ENCODE results near the gene DIO3.

DIO3 gene

GRCh38 chr14:101581806-101582205, 20.5 kb downstream of the DIO3 start:
- no peaks in the 10 kb centered on the region for H3K27me3 ChIP-seq (ENCODE audit: control insufficient read depth, insufficient read depth, low read length)
- no peaks in the 10 kb centered on the region for H3K9me3 ChIP-seq (ENCODE audit: control insufficient read depth, low read length)
- no peaks in the 10 kb centered on the region for H3K4me1 ChIP-seq (ENCODE audit: control insufficient read depth, insufficient read depth, low read length)
- no peak overlapping the region for H3K9ac ChIP-seq (ENCODE audit: low read length)
- no peaks in the 10 kb centered on the region for H3K36me3 ChIP-seq (ENCODE audit: control insufficient read depth, insufficient read depth, low read length)
- no peak overlapping the region for H3K4me3 ChIP-seq (ENCODE audit: low read length)

DNA sequence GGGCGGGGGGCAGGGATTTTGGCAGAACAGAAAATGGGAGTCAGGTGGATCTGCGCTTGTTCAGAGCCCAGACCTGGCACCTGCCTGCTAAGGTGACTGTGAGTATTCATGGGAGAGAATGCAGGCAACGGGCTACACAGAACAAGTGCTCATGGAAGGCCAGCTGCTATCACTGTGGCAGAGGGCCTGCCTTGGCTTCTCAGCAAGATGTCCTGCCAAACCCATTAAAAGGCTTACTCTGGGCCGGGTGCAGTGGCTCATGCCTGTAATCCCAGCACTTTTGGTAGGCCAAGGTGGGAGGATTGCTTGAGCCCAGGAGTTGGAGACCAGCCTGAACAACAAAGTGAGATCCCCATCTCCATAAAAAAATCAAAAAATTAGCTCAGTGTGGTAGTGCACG, 21.0 kb downstream of the DIO3 start:
- H3K4me1 ChIP-seq (ENCODE audit: control insufficient read depth, insufficient read depth, low read length) = no peaks in the 10 kb centered on the region
- H3K9me3 ChIP-seq (ENCODE audit: control insufficient read depth, low read length) = no peaks in the 10 kb centered on the region
- H3K27me3 ChIP-seq (ENCODE audit: control insufficient read depth, insufficient read depth, low read length) = no peaks in the 10 kb centered on the region
- no peak overlapping the region for H3K4me3 ChIP-seq (ENCODE audit: low read length)
- no peaks in the 10 kb centered on the region for H3K36me3 ChIP-seq (ENCODE audit: control insufficient read depth, insufficient read depth, low read length)
- no peak overlapping the region for H3K9ac ChIP-seq (ENCODE audit: low read length)

GRCh38 chr14:101583006-101583714, 21.9 kb downstream of the DIO3 start:
- H3K36me3 ChIP-seq (ENCODE audit: control insufficient read depth, insufficient read depth, low read length) = no peaks in the 10 kb centered on the region
- H3K9me3 ChIP-seq (ENCODE audit: control insufficient read depth, low read length) = no peaks in the 10 kb centered on the region
- no peak overlapping the region for H3K4me3 ChIP-seq (ENCODE audit: low read length)

DNA sequence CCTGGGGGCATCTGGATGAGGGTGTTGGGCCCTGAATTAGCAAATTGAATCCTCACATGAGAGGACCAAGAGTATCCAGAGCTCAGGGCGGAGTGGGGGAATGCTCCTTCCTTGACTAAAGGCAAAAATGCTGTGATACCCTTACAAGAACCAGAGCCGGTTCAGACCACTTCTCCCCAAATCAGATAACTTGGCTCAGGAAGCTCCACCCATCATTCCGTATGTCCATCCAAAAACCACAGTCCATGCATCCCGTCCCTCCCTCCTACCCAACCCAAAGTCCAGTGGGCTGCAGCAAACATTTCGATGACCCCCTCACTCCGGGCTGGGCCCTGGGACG, 22.4 kb downstream of the DIO3 start:
- H3K4me3 ChIP-seq (ENCODE audit: low read length) = no peak overlapping the region
- H3K27me3 ChIP-seq (ENCODE audit: control insufficient read depth, insufficient read depth, low read length) = no peaks in the 10 kb centered on the region
- H3K4me1 ChIP-seq (ENCODE audit: control insufficient read depth, insufficient read depth, low read length) = no peaks in the 10 kb centered on the region
- H3K9ac ChIP-seq (ENCODE audit: low read length) = no peak overlapping the region
- no peaks in the 10 kb centered on the region for H3K9me3 ChIP-seq (ENCODE audit: control insufficient read depth, low read length)
- H3K36me3 ChIP-seq (ENCODE audit: control insufficient read depth, insufficient read depth, low read length) = no peaks in the 10 kb centered on the region

More at GRCh38 chr14:101583006-101583714, 21.9 kb downstream of the DIO3 start:
- no peaks in the 10 kb centered on the region for H3K27me3 ChIP-seq (ENCODE audit: control insufficient read depth, insufficient read depth, low read length)
- no peaks in the 10 kb centered on the region for H3K4me1 ChIP-seq (ENCODE audit: control insufficient read depth, insufficient read depth, low read length)
- H3K9ac ChIP-seq (ENCODE audit: low read length) = no peak overlapping the region

DNA sequence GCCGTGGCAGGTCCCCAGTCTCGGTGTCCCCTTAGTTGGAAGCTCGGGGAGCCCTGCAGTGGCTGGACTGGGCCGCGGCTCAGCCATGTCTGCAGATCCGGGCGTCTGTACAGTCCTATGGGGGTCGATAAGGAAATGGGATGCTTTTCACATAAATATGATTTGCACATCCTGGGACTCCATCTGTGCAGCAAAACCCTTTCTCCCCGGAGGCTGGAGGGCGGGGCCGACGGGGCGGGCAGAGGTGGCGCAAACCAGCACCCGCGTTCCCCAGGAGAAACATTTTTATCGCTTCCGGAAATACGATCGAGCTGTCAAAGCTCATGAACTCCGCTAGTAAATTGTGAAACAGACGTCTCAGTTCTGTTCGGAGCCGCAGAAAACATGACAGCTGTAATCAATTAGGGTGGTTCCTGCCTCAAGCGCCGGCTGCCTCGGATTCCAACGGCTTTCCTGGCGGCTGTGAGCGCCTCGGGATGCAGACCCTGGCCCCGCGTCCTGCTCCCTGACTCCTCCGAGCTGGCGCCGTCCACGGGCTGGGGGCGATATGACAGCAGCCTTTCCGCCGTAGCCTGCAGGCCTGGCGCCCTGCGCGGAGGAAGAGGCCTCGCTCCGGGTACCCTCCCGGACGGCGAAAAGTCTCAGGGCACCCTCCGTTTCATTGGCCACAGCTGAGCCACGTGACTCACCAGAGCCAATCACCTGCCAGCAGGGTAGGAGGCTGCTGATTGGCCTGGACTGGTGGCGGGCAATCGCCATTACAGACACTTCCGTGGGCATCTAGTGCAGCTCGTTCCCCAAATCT, 23.0 kb downstream of the DIO3 start:
- Histone ChIP-seq H3K4me1 (ENCODE audit: control insufficient read depth, insufficient read depth, low read length) (no peaks in the 10 kb centered on the region), H3K9me3 (ENCODE audit: control insufficient read depth, low read length) (no peaks in the 10 kb centered on the region), H3K27me3 (ENCODE audit: control insufficient read depth, insufficient read depth, low read length) (no peaks in the 10 kb centered on the region), H3K4me3 (ENCODE audit: low read length) (no peak overlapping the region), H3K9ac (ENCODE audit: low read length) (no peak overlapping the region), H3K36me3 (ENCODE audit: control insufficient read depth, insufficient read depth, low read length) (no peaks in the 10 kb centered on the region)

- H3K4me3 ChIP-seq (ENCODE audit: low read length) = no peak overlapping the region
- H3K4me1 ChIP-seq (ENCODE audit: control insufficient read depth, insufficient read depth, low read length) = no peaks in the 10 kb centered on the region
- no peaks in the 10 kb centered on the region for H3K9me3 ChIP-seq (ENCODE audit: control insufficient read depth, low read length)
- no peak overlapping the region for H3K9ac ChIP-seq (ENCODE audit: low read length)
- H3K27me3 ChIP-seq (ENCODE audit: control insufficient read depth, insufficient read depth, low read length) = no peaks in the 10 kb centered on the region
- no peaks in the 10 kb centered on the region for H3K36me3 ChIP-seq (ENCODE audit: control insufficient read depth, insufficient read depth, low read length)
Measured at GRCh38 chr14:101585211-101585610, 23.9 kb downstream of the DIO3 start.

- Histone ChIP-seq H3K4me1 (ENCODE audit: control insufficient read depth, insufficient read depth, low read length) (no peaks in the 10 kb centered on the region), H3K9me3 (ENCODE audit: control insufficient read depth, low read length) (no peaks in the 10 kb centered on the region), H3K36me3 (ENCODE audit: control insufficient read depth, insufficient read depth, low read length) (no peaks in the 10 kb centered on the region), H3K9ac (ENCODE audit: low read length) (no peak overlapping the region), H3K4me3 (ENCODE audit: low read length) (no peak overlapping the region), H3K27me3 (ENCODE audit: control insufficient read depth, insufficient read depth, low read length) (no peaks in the 10 kb centered on the region)
Measured at GRCh38 chr14:101586531-101587430, 25.5 kb downstream of the DIO3 start.

DNA sequence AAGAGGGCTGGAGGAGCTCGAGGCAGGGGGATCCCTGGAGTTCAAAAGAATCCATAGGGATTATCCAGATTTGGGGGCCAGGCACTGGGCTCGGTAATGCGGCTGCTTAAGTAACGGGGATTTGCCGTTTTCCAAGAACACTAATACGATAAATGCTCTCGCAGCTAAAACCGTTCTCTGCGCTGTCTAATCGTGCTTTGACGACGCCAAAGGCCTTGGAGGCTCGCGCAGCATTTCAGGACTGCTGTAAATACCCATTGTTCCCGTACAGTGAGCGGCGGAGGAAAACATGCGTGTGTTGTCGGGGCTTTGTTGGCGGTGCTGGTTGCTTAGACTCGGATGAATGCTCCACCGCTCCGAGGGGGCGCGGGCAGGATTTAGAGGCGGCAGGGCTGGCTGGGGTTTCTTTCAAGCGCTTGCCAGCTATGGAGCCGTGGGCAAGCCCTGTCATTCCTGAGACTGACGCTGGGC, 26.2 kb downstream of the DIO3 start:
- Histone ChIP-seq H3K36me3 (ENCODE audit: control insufficient read depth, insufficient read depth, low read length) (no peaks in the 10 kb centered on the region), H3K4me3 (ENCODE audit: low read length) (no peak overlapping the region)

DNA sequence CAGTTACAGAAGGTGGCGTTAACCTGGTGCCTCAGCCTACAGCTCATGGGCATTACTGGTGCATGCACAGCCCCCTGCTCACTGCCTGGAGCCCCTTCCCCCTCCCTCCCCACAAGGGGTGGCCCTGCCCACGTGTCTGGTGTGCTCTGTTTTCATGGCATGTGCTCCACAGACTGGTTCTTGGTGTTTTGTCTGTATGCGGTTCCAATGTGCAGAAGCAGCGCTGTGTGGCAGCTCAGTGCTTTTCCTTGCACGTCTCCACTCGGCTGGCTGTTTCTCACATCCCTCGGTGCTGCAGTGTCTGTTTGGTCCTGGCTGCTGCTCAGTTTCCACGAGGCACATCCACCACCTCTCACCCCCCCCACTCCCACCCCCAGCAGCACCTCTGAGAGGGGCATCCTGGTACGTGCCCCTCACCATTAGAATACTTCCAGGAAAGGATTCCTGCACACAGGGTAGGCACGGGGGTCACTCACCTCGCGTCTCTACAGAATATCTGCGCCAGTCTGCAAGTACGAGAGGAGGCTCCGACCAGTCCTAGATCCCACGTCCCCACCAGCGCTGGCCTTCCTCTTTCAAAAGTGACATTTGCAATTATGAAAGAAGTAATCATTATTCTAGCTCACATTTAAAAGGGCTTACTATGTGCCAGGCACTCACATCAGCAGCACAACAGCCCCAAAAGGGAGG, 27.1 kb downstream of the DIO3 start:
- Histone ChIP-seq H3K9me3 (ENCODE audit: control insufficient read depth, low read length) (no peaks in the 10 kb centered on the region), H3K36me3 (ENCODE audit: control insufficient read depth, insufficient read depth, low read length) (no peaks in the 10 kb centered on the region), H3K27me3 (ENCODE audit: control insufficient read depth, insufficient read depth, low read length) (no peaks in the 10 kb centered on the region), H3K9ac (ENCODE audit: low read length) (no peak overlapping the region), H3K4me3 (ENCODE audit: low read length) (no peak overlapping the region), H3K4me1 (ENCODE audit: control insufficient read depth, insufficient read depth, low read length) (no peaks in the 10 kb centered on the region)

More for the DNA sequence above, 26.2 kb downstream of the DIO3 start:
- Histone ChIP-seq H3K9ac (ENCODE audit: low read length) (no peak overlapping the region), H3K27me3 (ENCODE audit: control insufficient read depth, insufficient read depth, low read length) (no peaks in the 10 kb centered on the region), H3K9me3 (ENCODE audit: control insufficient read depth, low read length) (no peaks in the 10 kb centered on the region), H3K4me1 (ENCODE audit: control insufficient read depth, insufficient read depth, low read length) (no peaks in the 10 kb centered on the region)

DNA sequence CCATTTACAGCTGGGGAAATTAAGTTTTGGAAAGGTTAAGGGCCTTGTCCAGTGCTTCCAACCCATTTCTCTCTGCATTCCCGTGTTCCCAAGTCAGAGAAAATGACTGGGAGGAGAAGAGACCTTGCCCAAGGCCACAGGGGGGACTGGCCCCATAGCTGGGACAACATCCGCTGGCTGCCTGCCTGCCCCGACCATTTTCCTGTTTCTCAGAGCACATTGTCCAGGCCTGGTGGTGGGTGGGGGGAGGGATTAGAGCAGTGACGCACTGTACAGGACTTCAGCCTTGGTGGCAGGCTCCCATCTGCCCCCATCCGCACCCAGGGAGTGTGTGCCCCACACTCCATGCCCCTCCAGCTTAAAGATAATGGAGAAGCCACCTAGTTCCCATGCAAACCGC, 27.7 kb downstream of the DIO3 start:
- no peak overlapping the region for H3K9ac ChIP-seq (ENCODE audit: low read length)
- no peak overlapping the region for H3K4me3 ChIP-seq (ENCODE audit: low read length)
- H3K9me3 ChIP-seq (ENCODE audit: control insufficient read depth, low read length) = no peaks in the 10 kb centered on the region
- H3K4me1 ChIP-seq (ENCODE audit: control insufficient read depth, insufficient read depth, low read length) = no peaks in the 10 kb centered on the region
- H3K27me3 ChIP-seq (ENCODE audit: control insufficient read depth, insufficient read depth, low read length) = no peaks in the 10 kb centered on the region
- H3K36me3 ChIP-seq (ENCODE audit: control insufficient read depth, insufficient read depth, low read length) = no peaks in the 10 kb centered on the region

DNA sequence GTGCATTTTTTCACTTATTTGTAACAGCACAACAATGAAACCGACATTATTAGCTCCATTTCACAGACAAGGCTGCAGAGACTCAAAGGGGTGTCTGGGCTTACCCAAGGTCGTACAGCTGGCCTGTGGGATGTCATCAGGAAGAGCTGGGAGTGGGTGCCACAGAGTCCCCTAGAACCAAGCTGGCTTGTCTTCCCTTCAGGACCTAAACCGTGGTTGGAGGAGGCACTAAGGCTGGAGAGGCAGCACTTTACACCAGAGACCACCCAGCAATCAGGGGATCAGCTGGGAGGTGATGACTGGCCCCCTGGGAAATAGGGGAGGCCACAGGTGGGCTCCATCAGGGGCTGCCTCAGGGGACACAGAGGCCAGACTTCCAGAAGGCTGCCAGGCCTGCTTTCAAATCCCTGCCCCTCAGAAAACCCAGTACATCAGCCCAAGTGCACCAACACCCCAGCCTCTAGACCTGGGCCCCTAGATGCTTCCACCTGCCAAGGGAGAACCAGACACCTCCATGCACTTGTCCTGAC, 28.3 kb downstream of the DIO3 start:
- Histone ChIP-seq H3K9me3 (ENCODE audit: control insufficient read depth, low read length) (no peaks in the 10 kb centered on the region), H3K4me1 (ENCODE audit: control insufficient read depth, insufficient read depth, low read length) (no peaks in the 10 kb centered on the region), H3K27me3 (ENCODE audit: control insufficient read depth, insufficient read depth, low read length) (no peaks in the 10 kb centered on the region)

More for the DNA sequence above, 28.3 kb downstream of the DIO3 start:
- Histone ChIP-seq H3K36me3 (ENCODE audit: control insufficient read depth, insufficient read depth, low read length) (no peaks in the 10 kb centered on the region), H3K9ac (ENCODE audit: low read length) (no peak overlapping the region), H3K4me3 (ENCODE audit: low read length) (no peak overlapping the region)
